Hepatocyte (in vitro differentiated cells): ENCODE results near the gene PEX11B. TPM values are rescaled to one million over a fixed set of nuclear protein-coding genes. Genes with fewer than 3 reads are reported as not detected.

Experiments used
- DNase-seq: peaks from one replicate; pipeline ENCODE4 v3.0.0-alpha.2; 2016; ENCODE audit warnings: low spot score
- H2AFZ ChIP-seq: fragments of 200-600 bp; sonication (generic); 2 replicates; pipeline ENCODE4 v1.6.0; 2016; ENCODE audit warnings: antibody characterized with exemption, mild to moderate bottlenecking
- H3K27ac ChIP-seq: fragments of 200-600 bp; sonication (generic); 2 replicates; pipeline ENCODE4 v1.5.1; 2016; ENCODE audit warnings: mild to moderate bottlenecking
- H3K27me3 ChIP-seq: fragments of 200-600 bp; sonication (generic); 2 replicates; pipeline ENCODE4 v1.6.1; 2016
- H3K36me3 ChIP-seq: fragments of 200-600 bp; sonication (generic); replicated peaks from 2 replicates; pipeline ENCODE4 v1.5.1; 2016; ENCODE audit warnings: low read depth; ENCODE audit not compliant: insufficient read depth
- H3K4me1 ChIP-seq: fragments of 200-600 bp; sonication (generic); 2 replicates; pipeline ENCODE4 v1.5.1; 2016; ENCODE audit warnings: mild to moderate bottlenecking, moderate library complexity; ENCODE audit not compliant: insufficient read depth
- H3K4me2 ChIP-seq: fragments of 200-600 bp; sonication (generic); 2 replicates; pipeline ENCODE4 v1.6.0; 2016
- H3K4me3 ChIP-seq: fragments of 200-600 bp; sonication (generic); 2 replicates; pipeline ENCODE4 v1.5.1; 2016; ENCODE audit warnings: mild to moderate bottlenecking
- H3K79me2 ChIP-seq: fragments of 200-600 bp; sonication (generic); 2 replicates; pipeline ENCODE4 v1.6.0; 2017; ENCODE audit warnings: mild to moderate bottlenecking
- H3K9me2 ChIP-seq: fragments of 200-600 bp; sonication (generic); replicated peaks from 2 replicates; pipeline ENCODE4 v1.6.0; 2017; ENCODE audit warnings: mild to moderate bottlenecking; ENCODE audit not compliant: insufficient read depth
- H3K9me3 ChIP-seq: fragments of 200-600 bp; sonication (generic); 2 replicates; pipeline ENCODE4 v1.5.1; 2016; ENCODE audit warnings: low read depth, mild to moderate bottlenecking
- H4K20me1 ChIP-seq: fragments of 200-600 bp; sonication (generic); 2 replicates; pipeline ENCODE4 v1.6.0; 2016; ENCODE audit warnings: mild to moderate bottlenecking; ENCODE audit not compliant: insufficient read depth, poor library complexity, severe bottlenecking
- CTCF ChIP-seq: fragments of 200-600 bp; sonication (generic); IDR thresholded peaks from 2 replicates; pipeline ENCODE4 v1.5.1; 2016; ENCODE audit warnings: antibody characterized with exemption, mild to moderate bottlenecking; ENCODE audit not compliant: poor library complexity
- EZH2 ChIP-seq: fragments of 200-600 bp; sonication (generic); IDR thresholded peaks from 2 replicates; pipeline ENCODE4 v1.6.1; 2016; ENCODE audit warnings: antibody characterized with exemption, mild to moderate bottlenecking, borderline replicate concordance
- EZH2phosphoT487 ChIP-seq: fragments of 200-600 bp; sonication (generic); IDR thresholded peaks from one replicate; pipeline ENCODE4 v1.6.1; 2018; ENCODE audit warnings: antibody characterized with exemption, mild to moderate bottlenecking, low read depth, moderate library complexity; ENCODE audit not compliant: unreplicated experiment, severe bottlenecking
- WGBS: methylation state at CpG from one replicate; pipeline ENCODE4 v1.1.6; 2016; ENCODE audit warnings: low lambda C conversion rate; ENCODE audit errors: missing lambda C conversion rate; 5-methylcytosine and 5-hydroxymethylcytosine counted together
- polyA plus RNA-seq: library from polyadenylated mRNA; unstranded; fragments of >200 nt; fragmentation: Nextera tagmentation; extraction: Ambion mirVana; gene quantifications from 2 replicates; pipeline ENCODE4 v1.2.1, GENCODE V29; 2016
- total RNA-seq: library from RNA; depleted of rRNA; stranded (reverse); fragments of >200 nt; gene quantifications from 2 replicates; pipeline ENCODE4 v1.2.3, GENCODE V29; 2014

Gene PEX11B
- total and polyA plus RNA-seq, 2 experiments from 2014 or later = 28.1 to 30.4 TPM

GRCh38 chr1:145949219-145949618, 30.7 kb upstream of the PEX11B start:
- H3K4me1 ChIP-seq = peaks cover 3% of the 10 kb centered on the region
- H3K27ac ChIP-seq = no peak overlapping the region
- TF ChIP-seq EZH2phosphoT487 (no peak), CTCF (no peak), EZH2 (no peak)
- H3K27me3 ChIP-seq = no peaks in the 10 kb centered on the region
- H3K4me2 ChIP-seq = no peak overlapping the region
- H3K9me3 ChIP-seq = no peaks in the 10 kb centered on the region
- WGBS = 75% methylated on average over 4 of the region's 4 CpGs
- H3K79me2 ChIP-seq = peaks cover 39% of the 10 kb centered on the region
- no peak overlapping the region for H3K4me3 ChIP-seq
- H3K9me2 ChIP-seq = no peaks in the 10 kb centered on the region
- no peaks in the 10 kb centered on the region for H4K20me1 ChIP-seq
- no peaks in the 10 kb centered on the region for H3K36me3 ChIP-seq
- no peak overlapping the region for H2AFZ ChIP-seq
- DNase-seq = no peak

- Histone ChIP-seq H3K79me2 (peaks cover 22% of the 10 kb centered on the region), H3K27ac (no peak overlapping the region), H3K9me3 (no peaks in the 10 kb centered on the region), H3K9me2 (no peaks in the 10 kb centered on the region), H2AFZ (no peak overlapping the region), H3K27me3 (no peaks in the 10 kb centered on the region), H3K4me1 (no peaks in the 10 kb centered on the region), H4K20me1 (no peaks in the 10 kb centered on the region), H3K4me2 (no peak overlapping the region), H3K36me3 (no peaks in the 10 kb centered on the region), H3K4me3 (no peak overlapping the region)
- DNase-seq = no peak
- no peak for TF ChIP-seq EZH2
- no peak for TF ChIP-seq CTCF
- TF ChIP-seq EZH2phosphoT487 = no peak
- 67% methylated on average over 4 of the region's 4 CpGs for WGBS
These were observed 29.0 kb upstream of the PEX11B start for GRCh38 chr1:145947551-145947950.

DNA sequence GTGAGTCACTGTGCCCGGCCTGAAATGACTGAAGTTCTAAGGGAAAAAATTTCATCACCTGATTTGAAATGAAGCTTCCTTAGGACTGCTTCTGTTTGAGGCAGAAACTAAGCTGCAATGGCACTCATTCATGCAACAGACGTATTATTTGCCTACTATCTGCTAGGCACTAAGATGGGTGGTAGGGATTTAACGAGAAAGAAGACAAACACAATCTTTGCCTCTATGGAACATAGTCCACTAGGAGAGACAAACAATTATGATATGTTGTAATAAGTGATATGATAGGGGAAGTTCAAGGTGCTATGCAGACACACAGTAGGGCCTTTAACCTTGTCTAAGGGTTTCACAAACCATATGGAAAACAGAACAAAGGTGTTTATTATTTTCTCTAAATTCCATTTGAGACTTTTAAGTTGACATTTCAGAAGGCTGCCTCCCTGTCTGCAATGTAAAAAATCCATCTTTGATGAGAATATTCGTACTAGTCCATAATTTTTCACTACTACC, 28.0 kb upstream of the PEX11B start:
- H3K4me2 ChIP-seq = no peak overlapping the region
- TF ChIP-seq CTCF = no peak
- no peak for TF ChIP-seq EZH2
- no peak for TF ChIP-seq EZH2phosphoT487
- H3K4me3 ChIP-seq = no peak overlapping the region
- H3K79me2 ChIP-seq = peaks cover 12% of the 10 kb centered on the region
- H3K9me3 ChIP-seq = no peaks in the 10 kb centered on the region
- no peaks in the 10 kb centered on the region for H3K27me3 ChIP-seq
- no peaks in the 10 kb centered on the region for H4K20me1 ChIP-seq
- no peaks in the 10 kb centered on the region for H3K4me1 ChIP-seq
- WGBS = 85% methylated on average over 4 of the region's 4 CpGs
- no peaks in the 10 kb centered on the region for H3K36me3 ChIP-seq
- no peak for DNase-seq
- no peak overlapping the region for H3K27ac ChIP-seq
- H3K9me2 ChIP-seq = no peaks in the 10 kb centered on the region
- H2AFZ ChIP-seq = no peak overlapping the region

DNA sequence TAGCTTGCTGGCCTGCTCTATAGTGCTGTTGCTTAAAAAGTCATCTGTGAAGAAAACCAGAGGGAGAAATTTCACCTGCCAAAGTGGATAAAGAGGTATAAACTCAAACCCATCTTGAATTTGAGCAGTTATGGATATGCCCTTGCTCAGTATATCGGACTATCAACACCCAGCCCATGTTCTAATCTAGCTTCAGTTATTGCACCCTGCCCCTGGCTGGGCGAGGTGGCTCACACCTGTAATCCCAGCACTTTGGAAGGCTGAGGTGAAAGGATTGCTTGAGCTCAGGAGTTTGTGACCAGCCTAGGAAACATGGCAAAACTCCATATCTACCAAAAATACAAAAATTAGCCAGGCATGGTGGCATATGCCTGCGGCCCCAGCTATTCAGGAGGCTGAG, 26.0 kb upstream of the PEX11B start:
- no peak overlapping the region for H2AFZ ChIP-seq
- H3K79me2 ChIP-seq = peaks cover 2% of the 10 kb centered on the region

More for the DNA sequence above, 26.0 kb upstream of the PEX11B start:
- Histone ChIP-seq H3K4me2 (no peak overlapping the region), H3K4me1 (no peaks in the 10 kb centered on the region), H3K36me3 (no peaks in the 10 kb centered on the region), H4K20me1 (no peaks in the 10 kb centered on the region), H3K9me3 (no peaks in the 10 kb centered on the region), H3K4me3 (no peak overlapping the region), H3K27ac (no peak overlapping the region), H3K9me2 (no peaks in the 10 kb centered on the region), H3K27me3 (no peaks in the 10 kb centered on the region)
- no peak for DNase-seq
- TF ChIP-seq EZH2 = no peak
- no peak for TF ChIP-seq EZH2phosphoT487
- no peak for TF ChIP-seq CTCF
- 100% methylated on average over 3 of the region's 3 CpGs for WGBS
